Gastroesophageal sphincter (tissue), 3 donors: ENCODE data around the gene PLCG2.

ENCODE experiments used
- POLR2A ChIP-seq, 2 donors: fragments of 450-650 bp; IDR thresholded peaks; one replicate each; pipeline ENCODE4 v1.6.1; 2017; ENCODE audit warnings: antibody characterized with exemption in 2 of 2, mild to moderate bottlenecking in 2 of 2, moderate library complexity in 1 of 2
- POLR2AphosphoS5 ChIP-seq: sonication (generic); formaldehyde crosslinking; IDR thresholded peaks from one replicate; pipeline ENCODE4 v1.6.1; 2017; ENCODE audit warnings: antibody characterized with exemption
- TF ChIP-seq, protein P1 (sequence below), 4 experiments: fragments of 200-600 bp in 2 of 4; fragments of 450-650 bp in 2 of 4; sonication (generic) in 1 of 4; IDR thresholded peaks; one replicate each; pipeline ENCODE4 v1.5.1; 2017 to 2019; ENCODE audit warnings: antibody characterized with exemption in 4 of 4, mild to moderate bottlenecking in 2 of 4, moderate library complexity in 2 of 4

DNA sequence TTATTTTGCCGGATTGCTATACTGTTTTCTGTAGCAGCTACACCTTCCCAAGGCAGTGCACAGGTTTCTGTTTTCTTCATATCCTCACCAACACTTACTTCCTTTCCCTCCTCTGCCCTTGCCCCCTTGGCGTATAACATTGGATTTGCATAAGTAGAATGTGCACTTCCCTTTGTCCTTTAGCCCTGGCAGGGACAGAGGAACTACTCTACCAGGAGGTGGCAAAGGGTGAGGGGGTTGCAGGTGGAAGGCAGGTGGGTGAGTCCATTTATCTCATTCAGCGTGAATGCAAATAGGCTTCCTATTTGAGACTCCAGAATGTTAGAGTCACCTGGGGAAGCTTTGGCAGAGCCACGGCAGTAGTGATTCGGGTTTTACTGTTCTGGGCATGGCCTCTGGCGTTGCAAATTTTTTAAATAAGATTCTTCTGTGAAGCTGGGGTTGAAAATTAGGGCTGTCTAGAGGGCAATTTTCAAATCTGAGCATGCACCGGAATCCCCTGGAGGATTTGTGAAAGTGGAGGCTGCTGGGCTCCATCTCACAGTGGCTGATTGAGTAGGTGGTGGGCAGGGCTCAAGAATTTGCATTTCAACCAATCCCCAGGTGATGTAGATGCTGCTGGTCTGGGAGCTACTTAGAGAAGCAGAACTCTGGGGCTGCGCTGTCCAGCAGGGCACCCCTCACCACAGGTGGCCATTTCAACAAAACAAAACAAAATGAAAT, 84.7 kb downstream of the PLCG2 start:
- TF ChIP-seq POLR2AphosphoS5 (no peak), POLR2A (IDR thresholded peaks at IDR 0.05) (no peak)
- TF ChIP-seq, protein P1, sequence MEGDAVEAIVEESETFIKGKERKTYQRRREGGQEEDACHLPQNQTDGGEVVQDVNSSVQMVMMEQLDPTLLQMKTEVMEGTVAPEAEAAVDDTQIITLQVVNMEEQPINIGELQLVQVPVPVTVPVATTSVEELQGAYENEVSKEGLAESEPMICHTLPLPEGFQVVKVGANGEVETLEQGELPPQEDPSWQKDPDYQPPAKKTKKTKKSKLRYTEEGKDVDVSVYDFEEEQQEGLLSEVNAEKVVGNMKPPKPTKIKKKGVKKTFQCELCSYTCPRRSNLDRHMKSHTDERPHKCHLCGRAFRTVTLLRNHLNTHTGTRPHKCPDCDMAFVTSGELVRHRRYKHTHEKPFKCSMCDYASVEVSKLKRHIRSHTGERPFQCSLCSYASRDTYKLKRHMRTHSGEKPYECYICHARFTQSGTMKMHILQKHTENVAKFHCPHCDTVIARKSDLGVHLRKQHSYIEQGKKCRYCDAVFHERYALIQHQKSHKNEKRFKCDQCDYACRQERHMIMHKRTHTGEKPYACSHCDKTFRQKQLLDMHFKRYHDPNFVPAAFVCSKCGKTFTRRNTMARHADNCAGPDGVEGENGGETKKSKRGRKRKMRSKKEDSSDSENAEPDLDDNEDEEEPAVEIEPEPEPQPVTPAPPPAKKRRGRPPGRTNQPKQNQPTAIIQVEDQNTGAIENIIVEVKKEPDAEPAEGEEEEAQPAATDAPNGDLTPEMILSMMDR (IDR thresholded peaks at IDR 0.05), result no peak
